ENCODE measurements around the gene SLC25A52.
"Not testable (repeated sequence)": the region's sequence is repeated elsewhere in the genome, so short reads cannot be mapped to it uniquely, and the experiment has no call there.

Gene SLC25A52

DNA sequence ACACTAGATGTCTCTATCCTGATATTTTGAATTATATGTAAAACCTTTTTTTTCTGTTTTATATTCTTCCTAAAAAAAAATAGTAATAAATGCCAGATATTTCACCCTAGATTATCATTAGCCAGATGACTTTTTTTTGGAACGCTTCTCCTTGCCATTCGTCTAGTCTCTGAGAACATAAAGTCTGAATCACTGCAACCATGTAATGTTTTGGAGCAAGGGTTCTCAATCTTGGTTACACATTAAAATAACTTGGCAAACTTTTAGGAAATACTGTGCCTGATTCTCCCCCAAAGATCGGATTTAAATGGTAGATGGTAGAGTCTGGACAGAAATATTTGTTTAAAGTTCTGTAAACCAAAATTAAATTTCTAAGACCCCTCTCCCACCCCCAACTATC, 21.0 kb downstream of the SLC25A52 start:
- no peak for DNase-seq

- no peak for DNase-seq
Observed at GRCh38 chr18:31738460-31739407, 21.9 kb downstream of the SLC25A52 start.

DNA sequence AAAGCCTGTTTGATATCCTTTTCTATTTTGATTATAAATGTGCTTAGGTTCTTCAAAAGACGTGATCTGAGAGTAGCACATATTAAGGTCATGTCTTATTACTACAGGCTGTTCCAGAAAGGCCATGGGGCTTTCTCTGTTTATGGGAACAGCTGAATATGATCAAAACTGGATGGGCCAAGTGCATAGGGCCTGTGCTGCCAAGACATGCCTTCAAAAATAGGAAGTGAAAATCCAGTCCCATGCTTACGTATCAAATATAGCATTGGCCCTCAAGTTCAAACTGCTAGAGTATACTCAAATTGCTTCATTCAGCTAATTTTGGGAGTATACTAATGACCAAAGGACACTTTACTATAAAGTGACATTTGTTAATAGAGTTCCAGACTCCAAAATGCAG, 24.1 kb downstream of the SLC25A52 start:
- DNase-seq, result no peak

- no peak for DNase-seq
Observed at GRCh38 chr18:31731628-31732027, 29.1 kb downstream of the SLC25A52 start.

DNA sequence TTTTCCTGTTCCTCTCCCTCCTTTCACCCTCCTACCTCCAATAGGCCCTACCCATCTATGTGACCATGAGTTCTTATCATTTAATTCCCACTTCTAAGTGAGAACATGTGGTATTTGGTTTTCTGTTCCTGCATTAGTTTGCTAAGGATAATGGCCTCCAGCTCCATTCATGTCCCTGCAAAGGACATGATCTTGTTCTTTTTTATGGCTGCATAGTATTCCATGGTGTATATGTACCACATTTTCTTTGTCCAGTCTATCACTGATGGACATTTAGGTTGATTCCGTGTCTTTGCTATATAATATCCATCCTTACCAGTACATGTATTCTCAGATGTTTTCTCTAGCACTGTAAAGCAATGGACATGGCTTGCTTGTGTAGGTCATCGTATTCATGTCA, 31.5 kb downstream of the SLC25A52 start:
- not testable (repeated sequence) for DNase-seq

DNA sequence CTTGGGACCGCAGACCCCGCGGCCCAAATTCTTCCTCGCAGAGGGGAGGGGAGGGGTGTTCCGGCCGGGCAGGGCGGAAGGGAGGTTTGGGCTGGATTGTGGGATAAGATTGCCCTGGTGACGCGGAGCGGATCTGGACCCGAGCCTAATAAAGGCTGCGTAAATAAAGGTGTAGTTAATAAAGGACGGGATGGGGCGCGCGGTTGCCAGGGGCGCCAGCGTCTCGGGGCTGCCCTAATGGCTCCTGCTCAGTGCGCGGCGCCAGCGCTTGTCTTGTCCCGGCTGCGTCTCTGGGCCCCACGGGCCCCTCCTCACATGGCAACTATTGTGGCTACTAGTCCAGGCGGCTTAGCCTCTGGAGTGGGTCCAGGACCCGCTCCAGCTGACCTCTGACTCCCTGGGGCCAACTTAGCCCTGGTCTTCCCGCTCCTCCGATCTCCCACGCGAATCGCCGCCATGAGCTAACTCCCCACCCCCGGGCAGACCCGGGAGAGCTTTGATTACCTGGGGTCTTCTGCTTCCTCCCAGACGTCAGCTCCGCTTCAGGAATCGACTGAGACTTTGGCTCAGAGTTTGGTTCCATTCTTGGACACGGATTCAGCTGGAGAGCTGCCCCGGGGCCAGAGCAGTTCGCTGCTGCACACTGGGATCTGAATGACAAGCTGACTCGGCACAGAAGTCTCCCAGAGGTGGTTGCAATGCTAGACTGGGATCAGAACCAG, 36.5 kb downstream of the SLC25A52 start:
- no peak for DNase-seq

DNA sequence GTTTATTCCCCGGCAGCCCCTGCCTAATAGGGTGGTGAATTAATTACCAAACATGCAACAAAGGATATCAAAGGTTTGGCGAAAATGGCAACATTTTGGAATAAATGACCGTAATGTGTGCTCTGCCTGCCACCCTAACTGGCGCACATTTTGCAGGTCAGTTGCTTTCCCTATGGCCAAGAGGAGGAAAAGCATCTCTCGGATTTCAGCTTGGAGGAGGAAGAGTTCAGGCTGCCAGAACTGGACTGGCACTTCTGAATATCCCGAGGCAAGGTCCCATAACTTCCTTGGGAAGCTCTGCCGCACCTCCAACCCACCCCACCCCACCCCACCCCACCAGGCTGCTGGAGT, 37.1 kb downstream of the SLC25A52 start:
- DNase-seq, result no peak

- peak; percentile 74 for DNase-seq
Observed at GRCh38 chr18:31722369-31722957, 38.2 kb downstream of the SLC25A52 start.

DNA sequence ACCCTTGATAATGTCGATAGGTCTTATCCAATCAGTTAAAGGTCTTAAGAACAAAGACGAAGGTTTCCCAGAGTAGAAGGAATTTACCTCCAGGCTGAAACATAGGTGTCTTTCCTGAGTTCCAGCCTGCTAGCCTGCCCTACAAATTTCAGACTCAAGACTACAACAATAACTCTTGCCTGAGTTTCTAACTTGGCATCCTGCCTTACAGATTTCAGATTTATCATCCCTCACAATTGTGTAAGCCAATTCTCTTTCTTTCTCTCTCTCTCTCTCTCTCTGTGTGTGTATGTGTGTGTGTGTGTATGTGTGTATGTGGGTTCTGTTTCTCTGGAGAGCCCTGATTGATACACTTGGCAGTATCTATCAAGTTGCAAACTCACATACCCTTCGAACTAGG, 39.1 kb downstream of the SLC25A52 start:
- DNase-seq, result no peak

DNA sequence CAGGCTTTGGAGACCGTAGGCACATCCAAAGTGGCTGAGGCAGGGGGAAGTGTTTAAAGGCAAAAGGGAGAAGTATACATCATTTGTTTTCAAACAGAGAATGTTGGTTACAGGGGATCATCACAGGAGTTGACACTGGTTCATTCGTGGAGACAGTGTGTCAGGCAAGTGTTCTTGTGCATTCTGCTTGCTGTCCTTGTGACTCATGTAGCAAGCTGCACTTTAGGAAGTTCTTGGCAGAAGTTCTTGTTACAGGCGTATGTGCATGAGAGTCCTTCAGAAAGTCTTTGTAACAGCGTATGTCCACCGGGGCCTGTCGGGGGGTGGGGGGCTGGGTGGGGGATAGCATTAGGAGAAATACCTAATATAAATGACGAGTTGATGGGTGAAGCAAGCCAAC, 39.8 kb downstream of the SLC25A52 start:
- no peak for DNase-seq

- DNase-seq, result no peak
Observed at GRCh38 chr18:31719363-31720006, 41.2 kb downstream of the SLC25A52 start.

GRCh38 chr18:31718386-31718785, 42.3 kb downstream of the SLC25A52 start:
- DNase-seq, result no peak

DNA sequence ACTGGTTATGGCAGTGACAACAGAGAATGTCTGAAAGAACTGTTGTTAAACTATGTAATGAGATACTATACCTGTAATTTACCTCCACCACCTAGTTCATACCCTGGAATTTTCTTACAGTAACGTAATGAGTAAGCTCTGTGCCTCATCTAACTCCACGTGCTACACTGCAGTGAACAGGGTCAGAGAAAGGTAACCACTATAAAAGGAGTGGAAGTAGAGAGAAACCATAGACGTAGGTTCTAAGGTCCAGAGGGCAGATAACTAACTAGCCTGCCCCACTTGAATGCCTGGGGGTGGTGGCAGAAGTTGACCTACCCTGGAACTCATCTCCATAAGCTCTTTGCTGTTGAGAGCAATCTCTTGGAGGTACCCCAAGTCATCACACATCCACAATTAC, 44.3 kb downstream of the SLC25A52 start:
- no peak for DNase-seq

GRCh38 chr18:31711365-31712172, 49.1 kb downstream of the SLC25A52 start:
- no peak for DNase-seq

GRCh38 chr18:31710826-31711225, 49.9 kb downstream of the SLC25A52 start:
- no peak for DNase-seq
